Gastrocnemius medialis (tissue), 4 donors: ENCODE results near the gene SLC35F1. TPM values are rescaled to one million over a fixed set of nuclear protein-coding genes. Genes with fewer than 3 reads are reported as not detected.

Experiments
- ATAC-seq, 2 donors: fragments of 150-250 bp; one replicate each; pipeline ENCODE4 v1.9.1; 2016
- DNase-seq, 2 donors: peaks; one replicate each; pipeline ENCODE4 v3.0.0-alpha.2; 2019
- H3K27ac ChIP-seq, 4 donors: fragments of 200-600 bp; sonication (generic); 1 replicate in 1 of 4; 2 replicates in 3 of 4; pipeline ENCODE4 v1.5.1; 2016 to 2018; ENCODE audit warnings: mild to moderate bottlenecking in 2 of 4, moderate library complexity in 1 of 4
- H3K27me3 ChIP-seq, 3 donors: fragments of 200-600 bp; sonication (generic) in 2 of 3; 1 replicate in 1 of 3; 2 replicates in 2 of 3; pipeline versions ENCODE4 v1.5.1 to v1.6.0; 2016 to 2019; ENCODE audit warnings: mild to moderate bottlenecking in 1 of 3, moderate library complexity in 1 of 3
- H3K36me3 ChIP-seq, 2 donors: fragments of 200-600 bp; sonication (generic) in 1 of 2; one replicate each; pipeline ENCODE4 v1.5.1; 2017 to 2018
- H3K4me1 ChIP-seq, 2 donors: fragments of 200-600 bp; sonication (generic) in 1 of 2; one replicate each; pipeline ENCODE4 v1.5.1; 2016 to 2017; ENCODE audit warnings: mild to moderate bottlenecking in 2 of 2
- H3K4me3 ChIP-seq, 4 donors: fragments of 200-600 bp; sonication (generic) in 3 of 4; 1 replicate in 1 of 4; 2 replicates in 3 of 4; pipeline ENCODE4 v1.5.1; 2016 to 2019; ENCODE audit warnings: mild to moderate bottlenecking in 2 of 4
- H3K9me3 ChIP-seq, 3 donors: fragments of 200-600 bp; sonication (generic) in 2 of 3; 1 replicate in 1 of 3; 2 replicates in 2 of 3; pipeline ENCODE4 v1.5.1; 2016 to 2019
- POLR2A ChIP-seq, 2 donors: fragments of 450-650 bp; IDR thresholded peaks; one replicate each; pipeline ENCODE4 v1.6.1; 2017; ENCODE audit warnings: antibody characterized with exemption in 2 of 2, mild to moderate bottlenecking in 2 of 2, moderate library complexity in 2 of 2
- in situ Hi-C, 4 donors: fragments of 200-750 bp; cut with MboI; loops; one replicate each; pipeline versions ENCODE4 v1.15.0 to v1.8.0; 2017; ENCODE audit warnings: low sequenced_read_pairs in 4 of 4
- intact Hi-C: fragments of 100-400 bp; cut with DNase I; formaldehyde crosslinking; loops from one replicate; pipeline ENCODE4 v1.15.1; 2023; ENCODE audit warnings: low total_unique reads
- total RNA-seq, 4 donors: library from RNA; depleted of rRNA; stranded (reverse); fragments of >200 nt; gene quantifications; one replicate each; pipeline versions ENCODE4 v1.1.0 to v1.2.3, GENCODE V29; 2016
- TF ChIP-seq, protein P1 (sequence below), 5 experiments: fragments of 450-650 bp in 3 of 5; fragments of 200-600 bp in 2 of 5; sonication (generic) in 2 of 5; IDR thresholded peaks in 4 of 5; conservative IDR thresholded peaks in 1 of 5; 1 replicate in 4 of 5; 2 replicates in 1 of 5; pipeline ENCODE4 v1.5.1; 2016 to 2019; ENCODE audit warnings: antibody characterized with exemption in 5 of 5, mild to moderate bottlenecking in 3 of 5, moderate library complexity in 3 of 5

The SLC35F1 gene
- total RNA-seq, 4 donors from 2014 or later, result 0.13 to 0.29 TPM; not detected in 2

DNA sequence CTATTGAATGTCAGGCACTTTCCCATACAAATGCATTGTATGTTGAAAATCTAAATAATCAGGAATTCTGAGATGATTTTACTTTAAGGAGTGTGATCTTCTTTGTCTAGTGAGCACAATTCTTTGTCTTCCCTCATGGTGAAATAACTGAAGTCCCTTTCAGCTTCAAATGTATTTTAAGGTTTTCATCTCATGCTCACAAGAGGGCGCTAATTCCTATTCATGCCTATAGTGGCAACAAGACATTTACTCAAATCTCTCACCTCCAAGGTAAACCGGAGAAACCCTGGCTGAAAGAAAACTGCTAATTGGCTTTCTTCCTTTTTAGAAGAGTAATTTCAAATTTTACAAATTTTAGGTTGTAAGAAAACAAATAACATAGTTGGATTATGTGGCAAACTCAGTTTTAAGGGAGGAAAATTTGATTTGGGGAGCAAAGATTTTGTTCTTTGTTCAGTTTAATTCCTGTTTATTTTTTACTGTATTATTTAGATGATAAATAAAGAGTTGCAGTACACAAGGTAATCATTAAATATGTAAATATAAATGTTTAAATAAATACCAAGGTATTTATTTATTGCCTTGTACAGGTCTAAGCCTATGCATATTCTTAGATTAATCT lies 69.1 kb downstream of the SLC35F1 start:
- no peak for ATAC-seq
- in situ Hi-C loops, result loop anchor here in 2 of 4 donors (10.0 to 25.0 kb wide), 2 partner anchors 289 to 636 kb away; no protein-coding TSS in a partner anchor
- TF ChIP-seq, protein P1, sequence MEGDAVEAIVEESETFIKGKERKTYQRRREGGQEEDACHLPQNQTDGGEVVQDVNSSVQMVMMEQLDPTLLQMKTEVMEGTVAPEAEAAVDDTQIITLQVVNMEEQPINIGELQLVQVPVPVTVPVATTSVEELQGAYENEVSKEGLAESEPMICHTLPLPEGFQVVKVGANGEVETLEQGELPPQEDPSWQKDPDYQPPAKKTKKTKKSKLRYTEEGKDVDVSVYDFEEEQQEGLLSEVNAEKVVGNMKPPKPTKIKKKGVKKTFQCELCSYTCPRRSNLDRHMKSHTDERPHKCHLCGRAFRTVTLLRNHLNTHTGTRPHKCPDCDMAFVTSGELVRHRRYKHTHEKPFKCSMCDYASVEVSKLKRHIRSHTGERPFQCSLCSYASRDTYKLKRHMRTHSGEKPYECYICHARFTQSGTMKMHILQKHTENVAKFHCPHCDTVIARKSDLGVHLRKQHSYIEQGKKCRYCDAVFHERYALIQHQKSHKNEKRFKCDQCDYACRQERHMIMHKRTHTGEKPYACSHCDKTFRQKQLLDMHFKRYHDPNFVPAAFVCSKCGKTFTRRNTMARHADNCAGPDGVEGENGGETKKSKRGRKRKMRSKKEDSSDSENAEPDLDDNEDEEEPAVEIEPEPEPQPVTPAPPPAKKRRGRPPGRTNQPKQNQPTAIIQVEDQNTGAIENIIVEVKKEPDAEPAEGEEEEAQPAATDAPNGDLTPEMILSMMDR (IDR thresholded peaks at IDR 0.05 in 4 of 5, conservative IDR thresholded peaks at IDR 0.05 in 1 of 5), result peak in 4 of 5 experiments; percentile 20 to 62 (median 39)
- TF ChIP-seq POLR2A (IDR thresholded peaks at IDR 0.05), result no peak
- Histone ChIP-seq H3K9me3 (no peaks in the 10 kb centered on the region), H3K36me3 (no peaks in the 10 kb centered on the region), H3K27ac (no peak overlapping the region), H3K4me3 (no peak overlapping the region), H3K4me1 (no peaks in the 10 kb centered on the region), H3K27me3 (no peaks in the 10 kb centered on the region)
- intact Hi-C loops, result loop anchor here (1.0 kb wide), 1 partner anchor 288 kb away; no protein-coding TSS in a partner anchor
- no peak for DNase-seq

DNA sequence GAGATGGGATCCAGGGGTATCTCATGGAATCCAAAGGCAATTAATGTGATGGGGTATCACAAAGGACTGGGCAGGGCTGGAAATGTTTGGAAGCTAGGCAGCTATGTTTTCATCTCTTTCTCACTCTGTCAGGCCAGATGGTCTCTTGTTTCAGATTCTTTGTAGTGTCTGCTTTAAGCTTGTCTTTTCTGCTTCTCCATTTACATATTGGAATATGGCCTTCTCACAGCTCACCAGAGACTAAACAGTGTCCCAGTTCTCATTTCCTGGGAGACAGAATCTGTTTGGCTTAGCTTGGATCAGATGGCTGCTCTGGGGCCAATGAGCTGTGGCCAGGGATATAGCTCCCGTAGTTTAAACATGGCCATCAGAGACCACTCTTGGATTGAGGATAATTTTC lies 78.9 kb downstream of the SLC35F1 start:
- H3K4me3 ChIP-seq, result no peak overlapping the region
- H3K4me1 ChIP-seq, result no peaks in the 10 kb centered on the region
- DNase-seq (no peak), ATAC-seq (no peak)
- TF ChIP-seq, protein P1 (IDR thresholded peaks at IDR 0.05 in 4 of 5, conservative IDR thresholded peaks at IDR 0.05 in 1 of 5), result no peak
- no peak for TF ChIP-seq POLR2A (IDR thresholded peaks at IDR 0.05)
- no peak overlapping the region for H3K27ac ChIP-seq
- in situ Hi-C loops (loop anchor here in 3 of 4 donors (10.0 to 25.0 kb wide), 2 partner anchors 269 to 626 kb away; no protein-coding TSS in a partner anchor), intact Hi-C loops (no loop called here)
- no peaks in the 10 kb centered on the region for H3K36me3 ChIP-seq
- no peaks in the 10 kb centered on the region for H3K9me3 ChIP-seq
- no peaks in the 10 kb centered on the region for H3K27me3 ChIP-seq

DNA sequence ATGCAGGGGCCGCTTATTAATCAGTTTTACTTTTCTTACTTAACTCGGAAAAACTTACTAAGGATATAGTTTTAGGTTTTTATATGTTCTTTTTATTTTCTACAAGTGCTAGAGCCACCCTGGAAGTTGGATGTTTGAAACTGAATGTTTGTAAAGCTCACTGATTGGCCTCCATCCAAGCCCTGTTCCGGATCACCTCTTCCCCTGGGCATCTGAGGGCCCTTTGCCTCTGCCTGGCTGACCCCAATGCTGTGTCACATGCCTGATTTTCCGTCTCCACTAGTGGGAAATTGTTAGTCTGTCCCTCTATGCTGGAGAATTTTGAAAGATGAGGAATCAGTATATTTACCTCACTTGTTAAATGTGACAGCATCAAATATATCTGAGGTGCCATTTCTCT lies 79.3 kb downstream of the SLC35F1 start:
- H3K36me3 ChIP-seq, result no peaks in the 10 kb centered on the region
- no peaks in the 10 kb centered on the region for H3K4me1 ChIP-seq
- in situ Hi-C loops, result loop anchor here in 3 of 4 donors (10.0 to 25.0 kb wide), 2 partner anchors 268 to 626 kb away; no protein-coding TSS in a partner anchor
- no peaks in the 10 kb centered on the region for H3K27me3 ChIP-seq
- H3K4me3 ChIP-seq, result no peak overlapping the region
- no peak for ATAC-seq
- no peaks in the 10 kb centered on the region for H3K9me3 ChIP-seq
- no peak for DNase-seq
- TF ChIP-seq, protein P1 (IDR thresholded peaks at IDR 0.05 in 4 of 5, conservative IDR thresholded peaks at IDR 0.05 in 1 of 5), result no peak
- TF ChIP-seq POLR2A (IDR thresholded peaks at IDR 0.05), result no peak
- H3K27ac ChIP-seq, result no peak overlapping the region
- intact Hi-C loops, result no loop called here

DNA sequence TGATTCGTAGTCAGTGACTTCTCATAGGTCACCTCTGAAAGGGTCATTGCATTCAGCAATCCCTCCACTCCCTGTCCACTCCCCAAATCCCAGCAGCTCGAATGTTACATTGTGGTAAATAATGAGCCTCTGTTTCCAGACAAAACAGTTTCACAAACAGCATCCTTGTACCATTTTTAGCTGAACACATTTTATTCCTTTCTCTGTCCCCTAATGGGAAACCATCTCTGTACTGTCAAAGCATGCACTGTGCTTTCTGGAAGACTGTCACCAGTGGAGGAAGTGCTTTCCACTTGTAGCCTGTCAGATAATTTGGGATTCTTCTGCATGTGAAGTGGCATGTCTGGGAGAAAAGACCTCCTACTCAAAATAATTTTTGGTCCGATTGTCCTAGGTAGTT lies 82.0 kb downstream of the SLC35F1 start:
- no peaks in the 10 kb centered on the region for H3K36me3 ChIP-seq
- H3K27me3 ChIP-seq, result no peaks in the 10 kb centered on the region
- TF ChIP-seq, protein P1 (IDR thresholded peaks at IDR 0.05 in 4 of 5, conservative IDR thresholded peaks at IDR 0.05 in 1 of 5), result no peak
- no peak for TF ChIP-seq POLR2A (IDR thresholded peaks at IDR 0.05)
- intact Hi-C loops, result no loop called here
- no peak overlapping the region for H3K4me3 ChIP-seq
- H3K4me1 ChIP-seq, result no peaks in the 10 kb centered on the region
- in situ Hi-C loops, result loop anchor here in 3 of 4 donors (10.0 to 25.0 kb wide), 2 partner anchors 266 to 623 kb away; no protein-coding TSS in a partner anchor
- ATAC-seq (no peak), DNase-seq (no peak)
- H3K9me3 ChIP-seq, result no peaks in the 10 kb centered on the region
- H3K27ac ChIP-seq, result no peak overlapping the region
